HepG2 (cell line): ENCODE data around the gene PAIP2.

Source experiments
- MAFK ChIP-seq, 2 experiments: IDR thresholded peaks in 1 of 2; conservative IDR thresholded peaks in 1 of 2; 2 replicates each; pipeline ENCODE4 v1.6.1; 2011; ENCODE audit warnings: improper control_type of control experiment in 2 of 2, low read length in 2 of 2
- PHF20 ChIP-seq: sonication (generic); formaldehyde crosslinking; IDR thresholded peaks from 2 replicates; pipeline ENCODE4 v1.5.0; 2020; ENCODE audit warnings: mild to moderate bottlenecking, missing genetic modification reagents
- PRPF4 ChIP-seq: fragments of 200-400 bp; formaldehyde crosslinking; IDR thresholded peaks from 2 replicates; pipeline ENCODE4 v1.6.1; 2016; ENCODE audit warnings: low read length, low read depth; ENCODE audit not compliant: poor library complexity, severe bottlenecking
- SRF ChIP-seq: IDR thresholded peaks from 2 replicates; pipeline ENCODE4 v1.6.1; 2011; ENCODE audit warnings: mild to moderate bottlenecking, low read depth, low read length, moderate library complexity
- SYNCRIP ChIP-seq: fragments of 200-400 bp; formaldehyde crosslinking; IDR thresholded peaks from 2 replicates; pipeline ENCODE4 v1.6.1; 2018; ENCODE audit warnings: mild to moderate bottlenecking, low read depth, low read length; ENCODE audit not compliant: insufficient read depth
- ZC3H4 ChIP-seq: sonication (generic); formaldehyde crosslinking; IDR thresholded peaks from 2 replicates; pipeline ENCODE4 v1.4.0; 2020; ENCODE audit warnings: missing genetic modification reagents, borderline replicate concordance
- ZFP36 ChIP-seq: fragments of 150-350 bp; IDR thresholded peaks from 2 replicates; pipeline ENCODE4 v1.6.1; 2018; ENCODE audit warnings: borderline replicate concordance, low read length, low read depth; ENCODE audit not compliant: partially characterized antibody
- ZMAT3 ChIP-seq: sonication (generic); formaldehyde crosslinking; conservative IDR thresholded peaks from 2 replicates; pipeline ENCODE4 v1.7.0; 2021; ENCODE audit warnings: missing genetic modification reagents
- ZNF33B ChIP-seq: sonication (generic); formaldehyde crosslinking; IDR thresholded peaks from 2 replicates; pipeline ENCODE4 v1.5.1; 2020; ENCODE audit warnings: mild to moderate bottlenecking, missing genetic modification reagents
- TF ChIP-seq, protein P1 (sequence below): sonication (generic); formaldehyde crosslinking; IDR thresholded peaks from 2 replicates; pipeline ENCODE4 v1.5.0; 2020; ENCODE audit warnings: mild to moderate bottlenecking, missing genetic modification reagents, moderate library complexity

GRCh38 chr5:139395844-139396640, 54.4 kb downstream of the PAIP2 start:
- TF ChIP-seq ZNF33B (CRISPR knock-in tag): no peak
- no peak for TF ChIP-seq ZMAT3 (CRISPR knock-in tag)
- no peak for TF ChIP-seq PHF20 (CRISPR knock-in tag)
- TF ChIP-seq SRF: no peak
- TF ChIP-seq, protein P1, sequence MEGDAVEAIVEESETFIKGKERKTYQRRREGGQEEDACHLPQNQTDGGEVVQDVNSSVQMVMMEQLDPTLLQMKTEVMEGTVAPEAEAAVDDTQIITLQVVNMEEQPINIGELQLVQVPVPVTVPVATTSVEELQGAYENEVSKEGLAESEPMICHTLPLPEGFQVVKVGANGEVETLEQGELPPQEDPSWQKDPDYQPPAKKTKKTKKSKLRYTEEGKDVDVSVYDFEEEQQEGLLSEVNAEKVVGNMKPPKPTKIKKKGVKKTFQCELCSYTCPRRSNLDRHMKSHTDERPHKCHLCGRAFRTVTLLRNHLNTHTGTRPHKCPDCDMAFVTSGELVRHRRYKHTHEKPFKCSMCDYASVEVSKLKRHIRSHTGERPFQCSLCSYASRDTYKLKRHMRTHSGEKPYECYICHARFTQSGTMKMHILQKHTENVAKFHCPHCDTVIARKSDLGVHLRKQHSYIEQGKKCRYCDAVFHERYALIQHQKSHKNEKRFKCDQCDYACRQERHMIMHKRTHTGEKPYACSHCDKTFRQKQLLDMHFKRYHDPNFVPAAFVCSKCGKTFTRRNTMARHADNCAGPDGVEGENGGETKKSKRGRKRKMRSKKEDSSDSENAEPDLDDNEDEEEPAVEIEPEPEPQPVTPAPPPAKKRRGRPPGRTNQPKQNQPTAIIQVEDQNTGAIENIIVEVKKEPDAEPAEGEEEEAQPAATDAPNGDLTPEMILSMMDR (CRISPR knock-in tag): peak; percentile 16; the same call in 1 of the 2 replicates
- TF ChIP-seq PRPF4: no peak
- TF ChIP-seq SYNCRIP: no peak
- no peak for TF ChIP-seq ZFP36
- no peak for TF ChIP-seq ZC3H4 (CRISPR knock-in tag)
- TF ChIP-seq MAFK (conservative IDR thresholded peaks at IDR 0.05 in 1 of 2, IDR thresholded peaks at IDR 0.05 in 1 of 2; ENCODE audit: low read length in 2 of 2): no peak
